BLaER1 treated with 17β-estradiol and CSF1 and Interleukin-3, amounts not matched to agents 10 nM and 100 nM (cell line): ENCODE data around the gene VSTM2A.

Experiments used
- H3K27ac ChIP-seq, 11 experiments: shearing (Covaris generic); formaldehyde crosslinking; 2 replicates each; pipeline ENCODE4 v1.8.1; 2022
- H3K27me3 ChIP-seq, 11 experiments: shearing (Covaris generic); formaldehyde crosslinking; 2 replicates each; pipeline ENCODE4 v1.8.1; 2022
- H3K36me3 ChIP-seq, 11 experiments: shearing (Covaris generic); formaldehyde crosslinking; 2 replicates each; pipeline ENCODE4 v1.8.1; 2022
- H3K4me1 ChIP-seq, 10 experiments: shearing (Covaris generic); formaldehyde crosslinking; 2 replicates each; pipeline ENCODE4 v1.8.1; 2022
- H3K4me2 ChIP-seq, 11 experiments: shearing (Covaris generic); formaldehyde crosslinking; 2 replicates each; pipeline ENCODE4 v1.8.1; 2022
- H3K4me3 ChIP-seq, 10 experiments: shearing (Covaris generic); formaldehyde crosslinking; 2 replicates each; pipeline ENCODE4 v1.8.1; 2022
- H3K9ac ChIP-seq, 11 experiments: shearing (Covaris generic); formaldehyde crosslinking; 2 replicates each; pipeline ENCODE4 v1.8.1; 2022
- H3K9me3 ChIP-seq, 11 experiments: shearing (Covaris generic); formaldehyde crosslinking; replicated peaks in 1 of 11; 2 replicates each; pipeline ENCODE4 v1.8.1; 2022
- H4K20me1 ChIP-seq, 11 experiments: shearing (Covaris generic); formaldehyde crosslinking; 2 replicates each; pipeline ENCODE4 v1.8.1; 2022
- Cebpa-rat ChIP-seq, 11 experiments: shearing (Covaris generic); IDR thresholded peaks; 2 replicates each; pipeline ENCODE4 v1.8.1; 2022

The VSTM2A gene

GRCh38 chr7:54546081-54546985 is 4.2 kb downstream of the VSTM2A start:
- no peaks in the 10 kb centered on the region for H3K4me1 ChIP-seq
- no peak overlapping the region for H3K27ac ChIP-seq
- H4K20me1 ChIP-seq: no peaks in the 10 kb centered on the region
- H3K36me3 ChIP-seq: no peaks in the 10 kb centered on the region
- no peak overlapping the region for H3K4me2 ChIP-seq
- no peak for TF ChIP-seq Cebpa-rat (IDR thresholded peaks at IDR 0.05)
- no peak overlapping the region for H3K9ac ChIP-seq
- H3K9me3 ChIP-seq: peaks cover 6 to 22% (median 13%) of the 10 kb centered on the region in 11 experiments; a peak in 17 of 22 replicates
- H3K27me3 ChIP-seq: peaks cover 0 to 4% (median 0%) of the 10 kb centered on the region in 11 experiments; a peak in 1 of 22 replicates
- no peak overlapping the region for H3K4me3 ChIP-seq

GRCh38 chr7:54546986-54547314 is 4.8 kb downstream of the VSTM2A start:
- H3K4me2 ChIP-seq: no peak overlapping the region
- H4K20me1 ChIP-seq: no peaks in the 10 kb centered on the region
- no peaks in the 10 kb centered on the region for H3K36me3 ChIP-seq
- no peaks in the 10 kb centered on the region for H3K4me1 ChIP-seq
- H3K4me3 ChIP-seq: no peak overlapping the region
- no peak overlapping the region for H3K27ac ChIP-seq
- no peak overlapping the region for H3K9ac ChIP-seq
- H3K9me3 ChIP-seq: peaks cover 6 to 22% (median 13%) of the 10 kb centered on the region in 11 experiments; a peak in 17 of 22 replicates
- H3K27me3 ChIP-seq: peaks cover 0 to 4% (median 0%) of the 10 kb centered on the region in 11 experiments; a peak in 1 of 22 replicates
- TF ChIP-seq Cebpa-rat (IDR thresholded peaks at IDR 0.05): no peak

- no peaks in the 10 kb centered on the region for H3K4me1 ChIP-seq
- H3K27me3 ChIP-seq: no peaks in the 10 kb centered on the region
- TF ChIP-seq Cebpa-rat (IDR thresholded peaks at IDR 0.05): no peak
- H4K20me1 ChIP-seq: no peaks in the 10 kb centered on the region
- H3K36me3 ChIP-seq: no peaks in the 10 kb centered on the region
- H3K9me3 ChIP-seq: peaks cover 0 to 8% (median 5%) of the 10 kb centered on the region in 11 experiments; a peak in 8 of 22 replicates
- H3K4me3 ChIP-seq: no peak overlapping the region
- no peak overlapping the region for H3K4me2 ChIP-seq
- H3K27ac ChIP-seq: no peak overlapping the region
- H3K9ac ChIP-seq: no peak overlapping the region
Measured at GRCh38 chr7:54550471-54550870, 8.3 kb downstream of the VSTM2A start.

GRCh38 chr7:54556121-54556520 is 13.9 kb downstream of the VSTM2A start:
- TF ChIP-seq Cebpa-rat (IDR thresholded peaks at IDR 0.05): no peak
- H3K36me3 ChIP-seq: no peaks in the 10 kb centered on the region
- H4K20me1 ChIP-seq: no peaks in the 10 kb centered on the region
- H3K4me1 ChIP-seq: no peaks in the 10 kb centered on the region
- no peaks in the 10 kb centered on the region for H3K9me3 ChIP-seq
- H3K4me3 ChIP-seq: no peak overlapping the region
- H3K27ac ChIP-seq: no peak overlapping the region
- H3K9ac ChIP-seq: no peak overlapping the region
- no peaks in the 10 kb centered on the region for H3K27me3 ChIP-seq
- H3K4me2 ChIP-seq: no peak overlapping the region

- Histone ChIP-seq H3K36me3 (no peaks in the 10 kb centered on the region), H3K4me3 (no peak overlapping the region), H3K27me3 (no peaks in the 10 kb centered on the region), H3K9ac (no peak overlapping the region), H3K9me3 (no peaks in the 10 kb centered on the region), H4K20me1 (no peaks in the 10 kb centered on the region), H3K4me1 (no peaks in the 10 kb centered on the region), H3K27ac (no peak overlapping the region), H3K4me2 (no peak overlapping the region)
- TF ChIP-seq Cebpa-rat (IDR thresholded peaks at IDR 0.05): no peak
Measured at GRCh38 chr7:54559401-54559800, 17.2 kb downstream of the VSTM2A start.

- Histone ChIP-seq H4K20me1 (no peaks in the 10 kb centered on the region), H3K9me3 (no peaks in the 10 kb centered on the region), H3K27me3 (no peaks in the 10 kb centered on the region), H3K4me3 (no peak overlapping the region), H3K4me2 (no peak overlapping the region), H3K4me1 (no peaks in the 10 kb centered on the region), H3K9ac (no peak overlapping the region), H3K36me3 (no peaks in the 10 kb centered on the region), H3K27ac (no peak overlapping the region)
- TF ChIP-seq Cebpa-rat (IDR thresholded peaks at IDR 0.05): no peak
Measured at GRCh38 chr7:54560198-54560597, 18.0 kb downstream of the VSTM2A start.

- H4K20me1 ChIP-seq: no peaks in the 10 kb centered on the region
- no peaks in the 10 kb centered on the region for H3K27me3 ChIP-seq
- no peak overlapping the region for H3K4me2 ChIP-seq
- no peaks in the 10 kb centered on the region for H3K9me3 ChIP-seq
- no peak overlapping the region for H3K4me3 ChIP-seq
- no peak overlapping the region for H3K9ac ChIP-seq
- no peaks in the 10 kb centered on the region for H3K36me3 ChIP-seq
- H3K4me1 ChIP-seq: no peaks in the 10 kb centered on the region
- TF ChIP-seq Cebpa-rat (IDR thresholded peaks at IDR 0.05): no peak
- no peak overlapping the region for H3K27ac ChIP-seq
Measured at GRCh38 chr7:54560723-54561122, 18.5 kb downstream of the VSTM2A start.

GRCh38 chr7:54563329-54563916 is 21.2 kb downstream of the VSTM2A start:
- H3K27me3 ChIP-seq: no peaks in the 10 kb centered on the region
- no peak overlapping the region for H3K4me3 ChIP-seq
- no peak overlapping the region for H3K27ac ChIP-seq
- no peaks in the 10 kb centered on the region for H3K9me3 ChIP-seq
- no peak overlapping the region for H3K4me2 ChIP-seq
- no peaks in the 10 kb centered on the region for H4K20me1 ChIP-seq
- no peak overlapping the region for H3K9ac ChIP-seq
- no peak for TF ChIP-seq Cebpa-rat (IDR thresholded peaks at IDR 0.05)
- H3K4me1 ChIP-seq: no peaks in the 10 kb centered on the region
- no peaks in the 10 kb centered on the region for H3K36me3 ChIP-seq

- Histone ChIP-seq H3K36me3 (no peaks in the 10 kb centered on the region), H3K4me3 (no peak overlapping the region), H3K9ac (no peak overlapping the region), H3K9me3 (no peaks in the 10 kb centered on the region), H3K27ac (no peak overlapping the region), H3K4me1 (no peaks in the 10 kb centered on the region), H3K4me2 (no peak overlapping the region), H4K20me1 (no peaks in the 10 kb centered on the region), H3K27me3 (no peaks in the 10 kb centered on the region)
- TF ChIP-seq Cebpa-rat (IDR thresholded peaks at IDR 0.05): no peak
Measured at GRCh38 chr7:54565432-54565831, 23.3 kb downstream of the VSTM2A start.

- Histone ChIP-seq H3K27ac (no peak overlapping the region), H3K4me2 (no peak overlapping the region), H3K4me1 (no peaks in the 10 kb centered on the region), H4K20me1 (no peaks in the 10 kb centered on the region), H3K4me3 (no peak overlapping the region), H3K9ac (no peak overlapping the region), H3K9me3 (no peaks in the 10 kb centered on the region), H3K27me3 (no peaks in the 10 kb centered on the region), H3K36me3 (no peaks in the 10 kb centered on the region)
- TF ChIP-seq Cebpa-rat (IDR thresholded peaks at IDR 0.05): no peak
Measured at GRCh38 chr7:54581511-54581910, 39.3 kb downstream of the VSTM2A start.
